Mesodermal cell (in vitro differentiated cells): ENCODE measurements around the gene HSD17B8.
A peak's percentile ranks its signal among the peaks of the same experiment; 100 is the strongest.

Experiments used
- H3K27ac ChIP-seq: 2 replicates; pipeline ENCODE4 v1.7.0; 2013; ENCODE audit warnings: mild to moderate bottlenecking, low read depth, low read length, moderate library complexity; ENCODE audit not compliant: severe bottlenecking
- H3K36me3 ChIP-seq: 2 replicates; pipeline ENCODE4 v1.7.1; 2013; ENCODE audit warnings: mild to moderate bottlenecking, low read length, moderate library complexity; ENCODE audit not compliant: control insufficient read depth, insufficient read depth
- H3K4me1 ChIP-seq: one replicate; pipeline ENCODE4 v1.7.1; 2013; ENCODE audit warnings: mild to moderate bottlenecking, low read length; ENCODE audit not compliant: insufficient read depth, control insufficient read depth, poor library complexity, severe bottlenecking
- H3K4me3 ChIP-seq: 2 replicates; pipeline ENCODE4 v1.7.0; 2013; ENCODE audit warnings: low read length, control low read depth, mild to moderate bottlenecking; ENCODE audit not compliant: insufficient read depth, poor library complexity, severe bottlenecking; ENCODE audit errors: extremely low read depth
- H3K9me3 ChIP-seq: 2 replicates; pipeline ENCODE4 v1.7.1; 2013; ENCODE audit warnings: mild to moderate bottlenecking, low read length, moderate library complexity; ENCODE audit not compliant: control insufficient read depth
- WGBS, 2 experiments: methylation state at CpG; one replicate each; pipeline ENCODE4 v1.1.5; 2013; ENCODE audit warnings: missing lambda C conversion rate in 2 of 2; ENCODE audit not compliant: insufficient coverage in 2 of 2; 5-methylcytosine and 5-hydroxymethylcytosine counted together

The HSD17B8 gene

DNA sequence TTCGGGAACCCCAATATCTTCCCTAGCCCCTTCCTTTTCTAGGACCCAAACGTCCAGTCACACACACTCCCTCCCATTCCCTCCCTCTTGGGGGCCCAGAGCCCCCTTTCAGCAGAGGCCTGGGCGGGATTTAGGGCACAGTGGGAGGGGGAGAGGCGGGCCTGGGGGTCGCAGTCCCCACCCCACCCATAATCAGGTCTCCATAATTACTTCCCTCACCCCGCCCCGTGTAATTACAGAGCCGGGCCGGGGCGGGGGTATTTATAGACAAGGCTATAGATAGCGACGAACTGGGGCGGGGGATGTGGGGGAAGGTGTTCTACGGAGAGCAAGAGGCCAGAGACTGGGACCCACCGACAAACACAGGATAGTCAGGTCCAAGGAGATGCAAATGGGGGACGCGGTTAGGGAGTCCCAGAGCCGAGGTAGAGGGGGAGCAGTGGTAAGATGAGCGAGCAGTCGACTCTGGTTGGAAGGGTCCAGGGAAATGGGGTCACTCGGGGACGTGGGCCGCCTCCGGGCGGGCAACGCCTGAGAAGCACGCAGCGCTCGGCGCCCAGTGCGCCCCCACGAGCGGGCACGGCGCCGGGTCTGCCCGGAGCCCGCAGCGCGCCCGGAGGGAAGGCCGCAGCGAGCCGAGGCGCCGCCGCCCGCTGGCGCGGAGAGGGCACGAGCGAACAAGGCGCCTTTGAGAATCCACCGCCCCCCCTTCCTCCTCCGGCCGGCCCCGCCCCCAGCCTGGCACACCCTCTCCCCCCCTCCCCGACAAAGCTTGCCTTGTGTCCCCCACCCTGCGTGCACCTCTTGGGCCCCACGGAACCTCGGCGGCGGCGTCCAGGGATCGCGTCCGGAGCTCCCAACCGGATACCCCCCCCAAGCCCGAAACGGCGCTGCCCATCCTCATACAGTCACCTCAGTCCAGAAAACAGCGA, 11.5 kb upstream of the HSD17B8 start:
- Histone ChIP-seq H3K4me1 (no peaks in the 10 kb centered on the region), H3K4me3 (peak overlapping the region; percentile 16), H3K27ac (no peak overlapping the region), H3K36me3 (peaks cover 39% of the 10 kb centered on the region), H3K9me3 (no peaks in the 10 kb centered on the region)
- 9 to 11% methylated on average over 22 to 33 of the region's 72 CpGs for WGBS, 2 experiments

- no CpG with 5 or more reads among the region's 6 CpGs for WGBS, 2 experiments
- Histone ChIP-seq H3K36me3 (peaks cover 39% of the 10 kb centered on the region), H3K9me3 (no peaks in the 10 kb centered on the region), H3K4me1 (no peaks in the 10 kb centered on the region), H3K27ac (no peak overlapping the region), H3K4me3 (no peak overlapping the region)
Observed at GRCh38 chr6:33193619-33194018, 10.8 kb upstream of the HSD17B8 start.

DNA sequence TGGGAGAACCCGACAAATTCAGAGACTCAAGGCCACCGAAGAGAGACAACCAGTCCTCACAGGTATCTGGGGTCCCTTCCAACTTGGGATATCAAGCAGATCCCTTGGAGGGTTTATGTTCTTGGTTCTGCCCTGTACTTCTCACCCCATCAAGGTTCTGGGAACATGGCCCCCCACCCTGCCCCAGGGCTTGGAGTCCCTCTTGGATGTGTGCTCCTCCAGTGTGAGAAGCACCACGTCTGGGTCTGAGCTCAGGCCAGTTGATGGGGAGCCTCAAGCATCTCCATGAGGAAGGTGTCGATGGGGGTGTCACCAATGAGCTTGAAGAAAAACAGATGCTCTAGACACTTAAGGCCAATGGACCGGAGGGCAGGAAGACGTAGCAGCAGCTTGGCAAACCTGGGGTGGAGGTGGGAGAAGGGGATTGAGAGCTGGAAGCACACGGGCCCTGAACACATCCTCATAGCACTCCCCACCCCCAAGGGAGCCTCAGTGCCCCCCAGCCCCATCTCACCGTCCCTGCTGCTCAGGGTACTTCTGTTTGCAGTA, 9.9 kb upstream of the HSD17B8 start:
- no peaks in the 10 kb centered on the region for H3K9me3 ChIP-seq
- H3K36me3 ChIP-seq, result peaks cover 39% of the 10 kb centered on the region
- no peak overlapping the region for H3K27ac ChIP-seq
- WGBS, 2 experiments, result 83 to 84% methylated on average over 4 of the region's 8 CpGs
- no peaks in the 10 kb centered on the region for H3K4me1 ChIP-seq
- H3K4me3 ChIP-seq, result no peak overlapping the region

- Histone ChIP-seq H3K36me3 (peaks cover 39% of the 10 kb centered on the region), H3K4me3 (no peak overlapping the region), H3K4me1 (no peaks in the 10 kb centered on the region), H3K27ac (no peak overlapping the region), H3K9me3 (no peaks in the 10 kb centered on the region)
- 87 to 92% methylated on average over 11 to 13 of the region's 15 CpGs for WGBS, 2 experiments
Observed at GRCh38 chr6:33195304-33196165, 8.9 kb upstream of the HSD17B8 start.

- peaks cover 53% of the 10 kb centered on the region for H3K36me3 ChIP-seq
- no peaks in the 10 kb centered on the region for H3K9me3 ChIP-seq
- no peak overlapping the region for H3K4me3 ChIP-seq
- WGBS, 2 experiments, result 49 to 78% methylated on average over 3 to 7 of the region's 12 CpGs
- H3K27ac ChIP-seq, result no peak overlapping the region
- peaks cover 8% of the 10 kb centered on the region for H3K4me1 ChIP-seq
Observed at GRCh38 chr6:33197431-33198048, 6.9 kb upstream of the HSD17B8 start.

GRCh38 chr6:33198159-33198852, 6.1 kb upstream of the HSD17B8 start:
- no peak overlapping the region for H3K4me3 ChIP-seq
- WGBS, 2 experiments, result 83 to 85% methylated on average over 4 of the region's 6 CpGs
- H3K9me3 ChIP-seq, result no peaks in the 10 kb centered on the region
- no peak overlapping the region for H3K27ac ChIP-seq
- H3K36me3 ChIP-seq, result peaks cover 61% of the 10 kb centered on the region
- peaks cover 8% of the 10 kb centered on the region for H3K4me1 ChIP-seq

DNA sequence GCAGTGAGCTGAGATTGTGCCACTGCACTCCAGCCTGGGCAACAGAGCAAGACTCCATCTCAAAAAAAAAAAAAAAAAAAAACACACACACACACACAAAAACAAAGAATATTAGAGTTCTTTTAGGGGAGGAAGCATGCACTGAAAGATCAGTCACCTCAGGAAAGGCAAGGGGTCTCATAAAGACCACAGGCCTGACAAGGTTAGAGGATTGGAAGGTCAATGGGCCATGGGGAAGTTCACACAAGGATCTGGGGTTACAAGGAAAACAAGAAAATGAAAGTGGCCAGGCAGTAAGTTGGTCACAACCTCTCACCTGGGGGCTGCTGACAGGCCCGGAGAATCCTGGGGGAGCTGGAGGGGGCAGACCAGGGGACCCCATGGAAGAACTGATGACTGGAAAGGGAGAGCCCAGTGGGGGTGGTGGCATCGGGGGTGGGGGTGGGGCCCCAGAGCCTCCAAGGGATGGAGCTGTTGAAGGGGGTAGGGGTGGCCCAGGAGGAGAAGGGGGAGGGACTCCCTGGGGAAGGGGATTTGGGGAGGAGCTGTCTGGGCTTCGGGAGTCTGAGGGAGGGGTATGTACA, 5.5 kb upstream of the HSD17B8 start:
- H3K4me3 ChIP-seq, result peak overlapping the region; percentile 95
- 60% methylated on average over 1 of the region's 3 CpGs; no CpG with 5 or more reads in 1 of the 2 experiments for WGBS, 2 experiments
- peaks cover 8% of the 10 kb centered on the region for H3K4me1 ChIP-seq
- no peak overlapping the region for H3K27ac ChIP-seq
- no peaks in the 10 kb centered on the region for H3K9me3 ChIP-seq
- H3K36me3 ChIP-seq, result peaks cover 62% of the 10 kb centered on the region

- peaks cover 58% of the 10 kb centered on the region for H3K36me3 ChIP-seq
- peaks cover 8% of the 10 kb centered on the region for H3K4me1 ChIP-seq
- H3K27ac ChIP-seq, result peak overlapping the region; percentile 99
- H3K9me3 ChIP-seq, result no peaks in the 10 kb centered on the region
- peak overlapping the region; percentile 95 for H3K4me3 ChIP-seq
- 0 to 4% methylated on average over 7 to 21 of the region's 26 CpGs for WGBS, 2 experiments
Observed at GRCh38 chr6:33199687-33200218, 4.7 kb upstream of the HSD17B8 start.

DNA sequence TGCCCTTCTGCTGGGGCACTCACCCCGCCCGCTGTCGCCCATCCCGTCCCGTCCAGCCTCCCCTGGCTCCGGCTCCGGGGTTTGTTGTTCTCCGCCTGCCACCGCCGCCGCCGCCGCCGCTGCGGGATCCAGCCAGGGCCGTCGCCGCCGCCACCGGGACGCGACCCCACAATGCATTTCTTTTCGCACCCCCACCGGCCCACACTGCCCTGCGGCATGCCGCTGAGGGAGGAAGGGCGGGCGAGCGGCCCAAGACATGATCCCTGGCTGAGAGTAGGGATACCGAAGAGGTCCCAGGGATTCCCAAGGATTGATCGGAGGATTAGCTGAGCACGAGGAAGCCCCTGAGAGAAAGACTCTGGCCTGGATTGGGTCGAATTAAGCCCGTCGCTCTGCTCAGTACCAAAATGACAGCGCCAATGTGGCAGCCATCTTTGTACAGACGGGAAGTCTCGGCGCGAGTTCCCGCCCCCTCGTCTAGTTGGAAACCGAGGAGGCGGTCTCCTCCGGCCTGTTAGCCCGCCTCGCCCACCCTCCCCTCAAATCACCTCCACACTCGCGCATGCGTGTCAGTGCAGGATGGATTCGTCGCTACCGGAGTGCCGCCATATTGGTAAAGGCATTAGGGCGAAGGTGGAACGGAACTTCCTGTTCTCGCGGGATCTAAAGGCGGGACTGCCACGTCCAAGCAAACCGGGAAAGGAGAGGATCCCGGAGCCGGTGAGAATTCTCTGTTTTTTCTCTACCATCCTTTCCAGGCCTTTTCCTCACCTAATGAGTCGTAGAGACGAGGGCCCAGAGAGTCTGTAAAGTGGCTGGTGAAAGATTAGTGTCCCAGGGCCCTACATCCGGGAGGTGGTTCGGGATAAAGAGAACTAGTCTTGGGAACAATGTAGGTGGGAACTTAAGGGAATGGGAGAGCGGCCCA, 4.0 kb upstream of the HSD17B8 start, which contains the start of the genes RXRB and SLC39A7:
RXRB (minus strand) TSS at position 447 of the 928 bp plus-strand sequence; CDS start at position 258, 189 bp downstream.
SLC39A7 (plus strand) TSS at position 649 of the 928 bp plus-strand sequence. CDS start 379 bp downstream, outside the sequence.
- Histone ChIP-seq H3K27ac (peak within 1 kb of the TSS; percentile 99), H3K4me3 (peak within 1 kb of the TSS; percentile 95), H3K9me3 (no peaks in the 10 kb centered on the region), H3K36me3 (peaks cover 51% of the 10 kb centered on the region), H3K4me1 (peaks cover 15% of the 10 kb centered on the region)
- WGBS, 2 experiments, result 0% methylated on average over 25 to 34 of the region's 68 CpGs
